ENCODE measurements around the gene PCDH9. TPM values are rescaled to one million over a fixed set of nuclear protein-coding genes. Genes with fewer than 3 reads are reported as not detected.

PCDH9 gene
- total and polyA plus RNA-seq, 2 of the 13 experiments (the other 11 are each of a cell fraction or from before 2014, with no cell fraction given), result 0.09 TPM; not detected in 1

DNA sequence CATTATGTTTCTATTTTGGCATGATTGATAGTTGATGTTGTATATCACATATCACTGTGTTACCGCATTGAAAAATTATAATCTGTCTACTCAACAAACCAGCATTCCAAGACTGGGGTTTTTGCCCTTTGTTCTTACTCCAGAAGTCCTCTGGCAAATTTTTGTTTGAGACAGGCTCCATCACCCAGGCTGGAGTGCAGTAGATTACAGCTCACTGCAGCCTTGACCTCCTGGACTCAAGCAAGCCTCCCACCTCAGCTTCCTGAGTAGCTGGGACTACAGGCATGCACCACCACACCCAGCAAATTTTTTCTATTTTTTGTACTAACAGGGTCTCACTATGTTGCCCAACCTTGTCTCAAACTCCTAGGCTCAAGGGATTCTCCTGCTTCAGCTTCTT, 741.0 kb downstream of the PCDH9 start:
- H3K4me1 ChIP-seq (ENCODE audit: insufficient read depth, low read length), result no peaks in the 10 kb centered on the region
- H4K20me1 ChIP-seq (ENCODE audit: insufficient read depth, low read length), result no peaks in the 10 kb centered on the region
- H3K9me3 ChIP-seq (ENCODE audit: low read length), result no peaks in the 10 kb centered on the region
- no peaks in the 10 kb centered on the region for H3K27me3 ChIP-seq (ENCODE audit: control insufficient read depth in 1 of 2, insufficient read depth in 2 of 2, low read length in 2 of 2)
- WGBS (ENCODE audit: low lambda C conversion rate), result 0% methylated on average over 1 of the region's 1 CpG
- no peak overlapping the region for H3K27ac ChIP-seq (ENCODE audit: extremely low read length, insufficient read depth, low read length)
- no peak overlapping the region for H3K4me3 ChIP-seq (replicated peaks in 1 of 3; ENCODE audit: insufficient read depth in 1 of 3, low read depth in 2 of 3, low read length in 3 of 3)
- no TSS peak for BruUV-seq (replicated peaks)
- intact Hi-C loops (cut with micrococcal nuclease; ENCODE audit: unreplicated experiment) (no loop called here), in situ Hi-C loops (cut with HindIII; ENCODE audit: extremely low pct_ligation_motif_present, low pct_unique_long_range_greater_than_20kb) (no loop called here)
- H3K9ac ChIP-seq (ENCODE audit: insufficient read depth, low read depth, low read length), result no peak overlapping the region
- no peak for FAIRE-seq
- ChIA-PET POLR2A (no interaction called here), CTCF (ENCODE audit: low intra/inter-chr PET ratio, low total read pairs) (no interaction called here)
- ATAC-seq, result peak; percentile 54
- H3K79me2 ChIP-seq (ENCODE audit: insufficient read depth, low read length), result no peaks in the 10 kb centered on the region
- no peak overlapping the region for H2AFZ ChIP-seq (ENCODE audit: low read length)
- TF ChIP-seq, protein P1, sequence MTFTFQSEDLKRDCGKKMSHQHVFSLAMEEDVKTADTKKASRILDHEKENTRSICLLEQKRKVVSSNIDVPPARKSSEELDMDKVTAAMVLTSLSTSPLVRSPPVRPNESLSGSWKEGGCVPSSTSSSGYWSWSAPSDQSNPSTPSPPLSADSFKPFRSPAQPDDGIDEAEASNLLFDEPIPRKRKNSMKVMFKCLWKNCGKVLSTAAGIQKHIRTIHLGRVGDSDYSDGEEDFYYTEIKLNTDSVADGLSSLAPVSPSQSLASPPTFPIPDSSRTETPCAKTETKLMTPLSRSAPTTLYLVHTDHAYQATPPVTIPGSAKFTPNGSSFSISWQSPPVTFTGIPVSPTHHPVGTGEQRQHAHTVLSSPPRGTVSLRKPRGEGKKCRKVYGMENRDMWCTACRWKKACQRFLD (CRISPR knock-in tag; IDR thresholded peaks at IDR 0.05; ENCODE audit: borderline replicate concordance), result no peak
- TF ChIP-seq TOPORS (CRISPR knock-in tag; IDR thresholded peaks at IDR 0.05) (no peak), ARNTL (CRISPR knock-in tag; IDR thresholded peaks at IDR 0.05) (no peak), CBX1 (IDR thresholded peaks at IDR 0.05; ENCODE audit: low read depth) (no peak), KLF15 (CRISPR knock-in tag; IDR thresholded peaks at IDR 0.05; ENCODE audit: borderline replicate concordance) (no peak), MXD4 (CRISPR knock-in tag; IDR thresholded peaks at IDR 0.05) (no peak), PLRG1 (conservative IDR thresholded peaks at IDR 0.05) (no peak), ZSCAN12 (CRISPR knock-in tag; IDR thresholded peaks at IDR 0.05) (no peak), ZNF569 (CRISPR knock-in tag; IDR thresholded peaks at IDR 0.05; ENCODE audit: borderline replicate concordance) (no peak), ZNF160 (CRISPR knock-in tag; IDR thresholded peaks at IDR 0.05) (no peak), SP1 (IDR thresholded peaks at IDR 0.05) (no peak), SP1 (CRISPR knock-in tag; IDR thresholded peaks at IDR 0.05) (no peak), FOSL1 (CRISPR knock-in tag; IDR thresholded peaks at IDR 0.05; ENCODE audit: borderline replicate concordance) (no peak), ZNF33A (CRISPR knock-in tag; IDR thresholded peaks at IDR 0.05; ENCODE audit: borderline replicate concordance) (no peak), ZC3H13 (CRISPR knock-in tag; IDR thresholded peaks at IDR 0.05) (no peak), ZBTB33 (CRISPR knock-in tag; IDR thresholded peaks at IDR 0.05) (no peak), ETV6 (CRISPR knock-in tag; conservative IDR thresholded peaks at IDR 0.05) (no peak)
- TF ChIP-seq, protein P2, sequence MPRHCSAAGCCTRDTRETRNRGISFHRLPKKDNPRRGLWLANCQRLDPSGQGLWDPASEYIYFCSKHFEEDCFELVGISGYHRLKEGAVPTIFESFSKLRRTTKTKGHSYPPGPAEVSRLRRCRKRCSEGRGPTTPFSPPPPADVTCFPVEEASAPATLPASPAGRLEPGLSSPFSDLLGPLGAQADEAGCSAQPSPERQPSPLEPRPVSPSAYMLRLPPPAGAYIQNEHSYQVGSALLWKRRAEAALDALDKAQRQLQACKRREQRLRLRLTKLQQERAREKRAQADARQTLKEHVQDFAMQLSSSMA (CRISPR knock-in tag; IDR thresholded peaks at IDR 0.05), result no peak
- TF ChIP-seq, protein P3, sequence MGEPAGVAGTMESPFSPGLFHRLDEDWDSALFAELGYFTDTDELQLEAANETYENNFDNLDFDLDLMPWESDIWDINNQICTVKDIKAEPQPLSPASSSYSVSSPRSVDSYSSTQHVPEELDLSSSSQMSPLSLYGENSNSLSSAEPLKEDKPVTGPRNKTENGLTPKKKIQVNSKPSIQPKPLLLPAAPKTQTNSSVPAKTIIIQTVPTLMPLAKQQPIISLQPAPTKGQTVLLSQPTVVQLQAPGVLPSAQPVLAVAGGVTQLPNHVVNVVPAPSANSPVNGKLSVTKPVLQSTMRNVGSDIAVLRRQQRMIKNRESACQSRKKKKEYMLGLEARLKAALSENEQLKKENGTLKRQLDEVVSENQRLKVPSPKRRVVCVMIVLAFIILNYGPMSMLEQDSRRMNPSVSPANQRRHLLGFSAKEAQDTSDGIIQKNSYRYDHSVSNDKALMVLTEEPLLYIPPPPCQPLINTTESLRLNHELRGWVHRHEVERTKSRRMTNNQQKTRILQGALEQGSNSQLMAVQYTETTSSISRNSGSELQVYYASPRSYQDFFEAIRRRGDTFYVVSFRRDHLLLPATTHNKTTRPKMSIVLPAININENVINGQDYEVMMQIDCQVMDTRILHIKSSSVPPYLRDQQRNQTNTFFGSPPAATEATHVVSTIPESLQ (CRISPR knock-in tag; conservative IDR thresholded peaks at IDR 0.05), result no peak
- H3K36me3 ChIP-seq (replicated peaks in 1 of 2; ENCODE audit: control insufficient read depth in 1 of 2, insufficient read depth in 2 of 2, low read length in 2 of 2), result no peaks in the 10 kb centered on the region
- no peak for DNase-seq (ENCODE audit: low spot score)
- H3K4me2 ChIP-seq (ENCODE audit: low read depth, low read length), result no peak overlapping the region
